A549 (cell line): ENCODE results near the gene TMPO. TPM values are rescaled to one million over a fixed set of nuclear protein-coding genes. Genes with fewer than 3 reads are reported as not detected.
"Not testable (repeated sequence)": the region's sequence is repeated elsewhere in the genome, so short reads cannot be mapped to it uniquely, and the experiment has no call there.

Experiments
- ATAC-seq, 2 experiments: fragments of 200-7000 bp in 1 of 2; fragments of >200 bp in 1 of 2; cut with Nextera tagmentation in 1 of 2; cut with Tn5 transposase in 1 of 2; 3 replicates each; pipeline versions ENCODE4 v1.8.0 to v1.9.1; 2018 to 2020; ENCODE audit warnings: mild to moderate bottlenecking in 1 of 2, moderate library complexity in 1 of 2
- CTCF ChIA-PET: fragments of 300-600 bp; sonication (Branson Sonifier 250); formaldehyde crosslinking; extraction: SDS; loops from one replicate; lab custom pipeline; 2021; ENCODE audit warnings: antibody characterized with exemption, inconsistent platforms; lab: Yijun Ruan, JAX
- POLR2A ChIA-PET: fragments of 350-600 bp; formaldehyde crosslinking; extraction: SDS; loops from one replicate; lab custom pipeline; 2021; ENCODE audit warnings: antibody characterized with exemption, inconsistent platforms; lab: Yijun Ruan, JAX
- DNase-seq, 2 experiments: peaks; one replicate each; pipeline versions ENCODE4 v3.0.0 to v3.0.0-alpha.2; 2011 to 2016; ENCODE audit warnings: low read depth in 1 of 2, low spot score in 1 of 2
- FAIRE-seq: peaks from 2 replicates; lab custom pipeline; 2011; peaks lifted over from hg19 to GRCh38; lab: Jason Lieb, UNC
- H3K27ac ChIP-seq, 2 experiments: fragments of >200 bp; sonication (Bioruptor Twin); formaldehyde crosslinking; 3 replicates each; pipeline ENCODE4 v1.5.1; 2016 to 2017
- H3K4me1 ChIP-seq: fragments of >200 bp; sonication (Bioruptor Twin); formaldehyde crosslinking; 3 replicates; pipeline ENCODE4 v1.6.1; 2016
- H3K4me2 ChIP-seq: fragments of >200 bp; sonication (Bioruptor Twin); formaldehyde crosslinking; 3 replicates; pipeline ENCODE4 v1.6.1; 2016
- H3K4me3 ChIP-seq: fragments of >200 bp; sonication (Bioruptor Twin); formaldehyde crosslinking; 3 replicates; pipeline ENCODE4 v1.5.1; 2016
- H3K9me3 ChIP-seq: fragments of >200 bp; sonication (Bioruptor Twin); formaldehyde crosslinking; 3 replicates; pipeline ENCODE4 v1.6.1; 2016
- EP300 ChIP-seq, 2 experiments: fragments of >200 bp; sonication (Bioruptor Twin); formaldehyde crosslinking; IDR thresholded peaks; 2 replicates in 1 of 2; 3 replicates in 1 of 2; pipeline ENCODE4 v1.6.1; 2016 to 2017
- ESRRA ChIP-seq: fragments of 150-350 bp; IDR thresholded peaks from 2 replicates; pipeline ENCODE4 v1.6.1; 2014; ENCODE audit warnings: mild to moderate bottlenecking, low read length, borderline replicate concordance
- FOSL2 ChIP-seq, 2 experiments: fragments of 450-650 bp in 1 of 2; fragments of >200 bp in 1 of 2; sonication (Bioruptor Twin) in 1 of 2; formaldehyde crosslinking; IDR thresholded peaks; 2 replicates each; pipeline versions ENCODE4 v1.5.0 to v1.6.1; 2016 to 2020; ENCODE audit warnings: mild to moderate bottlenecking in 1 of 2, moderate library complexity in 1 of 2
- SREBF2 ChIP-seq: fragments of 450-650 bp; IDR thresholded peaks from 2 replicates; pipeline ENCODE4 v1.6.1; 2014; ENCODE audit warnings: mild to moderate bottlenecking, moderate library complexity
- TFCP2L1 ChIP-seq: fragments of 250-450 bp; sonication (Bioruptor Pico); IDR thresholded peaks from 2 replicates; pipeline ENCODE4 v1.5.0; 2021; ENCODE audit warnings: mild to moderate bottlenecking
- WGBS: methylation state at CpG from one replicate; pipeline ENCODE4 v1.1.6; 2017; ENCODE audit errors: missing lambda C conversion rate; 5-methylcytosine and 5-hydroxymethylcytosine counted together
- polyA plus RNA-seq, 4 experiments: library from polyadenylated mRNA; depleted of rRNA in 3 of 4; stranded (reverse); fragments of >200 nt; fragmentation: RNase III in 1 of 4; extraction: RNeasy Plus Mini Kit Qiagen cat#74134 plus additional on column Dnase treatment in 1 of 4; gene quantifications; 2 replicates in 3 of 4; 3 replicates in 1 of 4; pipeline ENCODE4 v1.2.3, GENCODE V29; 2011 to 2017
- small RNA-seq, 6 experiments: library from RNA; depleted of rRNA; stranded (forward); fragments of <200 nt; gene quantifications; one replicate each; pipeline ENCODE3, GENCODE V24; 2012

Gene TMPO
- polyA plus RNA-seq, 2 of the 4 experiments (the other 2 are of a cell fraction): 100 to 169 TPM

- DNase-seq: no peak
- peak overlapping the region; percentile 96 to 97 for H3K27ac ChIP-seq
- H3K4me3 ChIP-seq: peak overlapping the region; percentile 85
- WGBS: under 1% methylated on average over 24 of the region's 35 CpGs
- ChIA-PET CTCF (interaction anchor here (0.6 to 4.7 kb wide), 14 partner anchors 8 to 405 kb away, joined by 3 to 26 read pairs (median 4); partner anchors contain the start of gene IKBIP), POLR2A (interaction anchor here (1.0 to 3.0 kb wide), 12 partner anchors 13 to 170 kb away, joined by 3 to 23 read pairs (median 5); partner anchors contain the start of genes APAF1 and IKBIP)
- no peak for FAIRE-seq
- ATAC-seq: peak; percentile 14 to 40
- TF ChIP-seq ESRRA (0 out of 2 replicates have a peak, but pooled peaks have one; percentile 17), EP300 (IDR thresholded peaks at IDR 0.05) (no peak), TFCP2L1 (CRISPR knock-in tag) (no peak)
- H3K4me2 ChIP-seq: peak overlapping the region; percentile 80
- peaks cover 24% of the 10 kb centered on the region for H3K4me1 ChIP-seq
- H3K9me3 ChIP-seq: no peaks in the 10 kb centered on the region
These were observed 78.9 kb downstream of the TMPO start for GRCh38 chr12:98594050-98594835.

- peak in 1 of 2 experiments; percentile 25 for DNase-seq
- no peak for FAIRE-seq
- Histone ChIP-seq H3K4me2 (peak overlapping the region; percentile 80), H3K9me3 (no peaks in the 10 kb centered on the region), H3K27ac (peak overlapping the region in 1 of 2 experiments; percentile 28; a peak in 3 of 6 replicates), H3K4me3 (peak overlapping the region; percentile 85), H3K4me1 (peaks cover 24% of the 10 kb centered on the region)
- CTCF ChIA-PET: interaction anchor here (1.1 to 2.8 kb wide), 3 partner anchors 10 to 29 kb away, joined by 4 to 15 read pairs (median 4); no protein-coding TSS in a partner anchor
- no peak for ATAC-seq
- TF ChIP-seq FOSL2 (IDR thresholded peaks at IDR 0.05): no peak
- TF ChIP-seq FOSL2 (CRISPR knock-in tag; IDR thresholded peaks at IDR 0.05): peak; percentile 44; the same call in 1 of the 2 replicates
- TF ChIP-seq SREBF2: no peak
- POLR2A ChIA-PET: interaction anchor here (3.0 kb wide), 1 partner anchor 49 kb away, joined by 23 read pairs; the partner anchor contains the start of genes APAF1 and IKBIP
- WGBS: 87% methylated on average over 3 of the region's 3 CpGs
These were observed 80.0 kb downstream of the TMPO start for GRCh38 chr12:98595243-98595988.

GRCh38 chr12:98597313-98597712, 81.9 kb downstream of the TMPO start:
- H3K27ac ChIP-seq, FAIRE-seq, H3K9me3 ChIP-seq, DNase-seq, H3K4me3 ChIP-seq, ATAC-seq, POLR2A ChIA-PET, H3K4me2 ChIP-seq: not testable (repeated sequence)
- H3K4me1 ChIP-seq: peaks cover 23% of the 10 kb centered on the region
- CTCF ChIA-PET: interaction anchor here (0.9 to 2.8 kb wide), 6 partner anchors 8 to 56 kb away, joined by 3 to 15 read pairs (median 4); no protein-coding TSS in a partner anchor
- 89% methylated on average over 5 of the region's 5 CpGs for WGBS

Small RNA genes within 50 kb of the gene (small RNA-seq; reads per million reads assigned to genes)
- gene SNORA53: 4.9 to 176 (median 18.6) reads per million in 6 experiments

Other genes with a start within 250 kb of the TMPO start
- gene SLC25A3, start 78.1 kb downstream of the TMPO start, polyA plus RNA-seq (2011; rRNA removed): 1,065 and 1,232 TPM in 2 replicates
- gene SLC25A3, start 78.1 kb downstream of the TMPO start, polyA plus RNA-seq (2017; fragmentation: RNase III; extraction: RNeasy Plus Mini Kit Qiagen cat#74134 plus additional on column Dnase treatment): 755 to 799 TPM (median 790 TPM) in 3 replicates
- 41.1 and 67.6 TPM in 2 replicates for gene IKBIP, start 129.2 kb downstream of the TMPO start, polyA plus RNA-seq (2011; rRNA removed)
- gene IKBIP, start 129.2 kb downstream of the TMPO start, polyA plus RNA-seq (2017; fragmentation: RNase III; extraction: RNeasy Plus Mini Kit Qiagen cat#74134 plus additional on column Dnase treatment): 58.7 to 59.3 TPM (median 59.1 TPM) in 3 replicates
- gene APAF1, start 129.7 kb downstream of the TMPO start, polyA plus RNA-seq (2011; rRNA removed): 12.9 and 15.7 TPM in 2 replicates
- gene APAF1, start 129.7 kb downstream of the TMPO start, polyA plus RNA-seq (2017; fragmentation: RNase III; extraction: RNeasy Plus Mini Kit Qiagen cat#74134 plus additional on column Dnase treatment): 12.4 to 13.2 TPM (median 13.0 TPM) in 3 replicates